GM12878 (cell line): Measurements from ENCODE around the gene EED.

ENCODE experiments used
- CHD1 ChIP-seq: IDR thresholded peaks from 2 replicates; pipeline ENCODE4 v1.6.1; 2012; ENCODE audit warnings: low read depth, low read length, improper control_type of control experiment
- EZH2 ChIP-seq: IDR thresholded peaks from 2 replicates; pipeline ENCODE4 v1.6.1; 2012; ENCODE audit warnings: low read depth, mild to moderate bottlenecking, control low read depth, inconsistent platforms, low read length, borderline replicate concordance; ENCODE audit not compliant: control insufficient read depth
- GABPA ChIP-seq: IDR thresholded peaks from 2 replicates; pipeline ENCODE4 v1.6.1; 2014; ENCODE audit warnings: antibody characterized with exemption, low read depth, mild to moderate bottlenecking, inconsistent platforms
- HCFC1 ChIP-seq: fragments of 150-350 bp; IDR thresholded peaks from 2 replicates; pipeline ENCODE4 v1.6.1; 2014; ENCODE audit warnings: low read length
- JUND ChIP-seq: IDR thresholded peaks from 2 replicates; pipeline ENCODE4 v1.6.1; 2012; ENCODE audit warnings: low read depth, mild to moderate bottlenecking, low read length, improper control_type of control experiment, moderate library complexity
- MEF2A ChIP-seq: IDR thresholded peaks from 2 replicates; pipeline ENCODE4 v1.6.1; 2011; ENCODE audit warnings: low read depth, mild to moderate bottlenecking, low read length, moderate library complexity; ENCODE audit not compliant: insufficient read depth
- NBN ChIP-seq: fragments of 450-650 bp; IDR thresholded peaks from 2 replicates; pipeline ENCODE4 v1.6.1; 2016
- RCOR1 ChIP-seq: conservative IDR thresholded peaks from 2 replicates; pipeline ENCODE4 v1.6.1; 2012; ENCODE audit warnings: low read depth, low read length, improper control_type of control experiment
- ZNF24 ChIP-seq: fragments of 450-650 bp; IDR thresholded peaks from 2 replicates; pipeline ENCODE4 v1.6.1; 2017; ENCODE audit warnings: antibody characterized with exemption, mild to moderate bottlenecking
- TF ChIP-seq, protein P1 (sequence below), 3 experiments: IDR thresholded peaks in 2 of 3; conservative IDR thresholded peaks in 1 of 3; 2 replicates each; pipeline ENCODE4 v1.5.1; 2011; ENCODE audit warnings: low read depth in 3 of 3, low read length in 3 of 3, mild to moderate bottlenecking in 3 of 3, control low read depth in 2 of 3, moderate library complexity in 2 of 3, inconsistent platforms in 1 of 3, mixed read lengths in 1 of 3; ENCODE audit not compliant: control insufficient read depth in 2 of 3, insufficient read depth in 1 of 3; ENCODE audit errors: extremely low read depth in 1 of 3
- TF ChIP-seq, protein P2 (sequence below): IDR thresholded peaks from 2 replicates; pipeline ENCODE4 v1.6.1; 2012; ENCODE audit warnings: mild to moderate bottlenecking, low read depth, low read length
- TF ChIP-seq, protein P3 (sequence below): IDR thresholded peaks from 2 replicates; pipeline ENCODE4 v1.6.1; 2012; ENCODE audit warnings: low read depth, low read length, improper control_type of control experiment
- TF ChIP-seq, protein P4 (sequence below): IDR thresholded peaks from 2 replicates; pipeline ENCODE4 v1.6.1; 2011; ENCODE audit warnings: borderline replicate concordance, low read depth, mild to moderate bottlenecking, moderate library complexity, low read length; ENCODE audit not compliant: insufficient read depth, poor library complexity, severe bottlenecking

DNA sequence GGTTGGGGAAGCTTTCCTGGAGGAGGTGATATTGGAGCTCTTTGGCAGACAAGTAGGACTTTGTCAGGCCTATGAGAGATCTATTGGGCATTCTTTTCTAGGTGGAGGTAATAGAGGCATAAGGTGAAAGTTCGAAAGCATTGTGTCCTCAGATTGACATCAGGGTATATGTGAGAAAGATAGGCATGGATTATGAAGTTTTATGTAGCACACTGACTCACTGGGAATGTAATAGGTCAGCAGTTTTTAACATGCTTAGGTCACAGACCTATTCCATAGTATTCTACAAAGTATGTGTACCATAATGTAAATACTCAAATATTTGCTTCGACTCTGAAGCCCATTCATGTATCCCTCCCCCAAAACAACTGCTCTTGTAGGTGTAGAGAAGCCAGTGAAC is 69.2 kb downstream of the EED start:
- TF ChIP-seq GABPA, result no peak
- TF ChIP-seq MEF2A, result no peak
- no peak for TF ChIP-seq HCFC1
- no peak for TF ChIP-seq JUND
- TF ChIP-seq EZH2, result no peak
- TF ChIP-seq, protein P1, sequence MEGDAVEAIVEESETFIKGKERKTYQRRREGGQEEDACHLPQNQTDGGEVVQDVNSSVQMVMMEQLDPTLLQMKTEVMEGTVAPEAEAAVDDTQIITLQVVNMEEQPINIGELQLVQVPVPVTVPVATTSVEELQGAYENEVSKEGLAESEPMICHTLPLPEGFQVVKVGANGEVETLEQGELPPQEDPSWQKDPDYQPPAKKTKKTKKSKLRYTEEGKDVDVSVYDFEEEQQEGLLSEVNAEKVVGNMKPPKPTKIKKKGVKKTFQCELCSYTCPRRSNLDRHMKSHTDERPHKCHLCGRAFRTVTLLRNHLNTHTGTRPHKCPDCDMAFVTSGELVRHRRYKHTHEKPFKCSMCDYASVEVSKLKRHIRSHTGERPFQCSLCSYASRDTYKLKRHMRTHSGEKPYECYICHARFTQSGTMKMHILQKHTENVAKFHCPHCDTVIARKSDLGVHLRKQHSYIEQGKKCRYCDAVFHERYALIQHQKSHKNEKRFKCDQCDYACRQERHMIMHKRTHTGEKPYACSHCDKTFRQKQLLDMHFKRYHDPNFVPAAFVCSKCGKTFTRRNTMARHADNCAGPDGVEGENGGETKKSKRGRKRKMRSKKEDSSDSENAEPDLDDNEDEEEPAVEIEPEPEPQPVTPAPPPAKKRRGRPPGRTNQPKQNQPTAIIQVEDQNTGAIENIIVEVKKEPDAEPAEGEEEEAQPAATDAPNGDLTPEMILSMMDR (IDR thresholded peaks at IDR 0.05 in 2 of 3, conservative IDR thresholded peaks at IDR 0.05 in 1 of 3; ENCODE audit: control insufficient read depth in 2 of 3, extremely low read depth in 1 of 3, insufficient read depth in 1 of 3, low read depth in 3 of 3, low read length in 3 of 3), result no peak
- TF ChIP-seq RCOR1, result no peak
- no peak for TF ChIP-seq CHD1
- TF ChIP-seq, protein P2, sequence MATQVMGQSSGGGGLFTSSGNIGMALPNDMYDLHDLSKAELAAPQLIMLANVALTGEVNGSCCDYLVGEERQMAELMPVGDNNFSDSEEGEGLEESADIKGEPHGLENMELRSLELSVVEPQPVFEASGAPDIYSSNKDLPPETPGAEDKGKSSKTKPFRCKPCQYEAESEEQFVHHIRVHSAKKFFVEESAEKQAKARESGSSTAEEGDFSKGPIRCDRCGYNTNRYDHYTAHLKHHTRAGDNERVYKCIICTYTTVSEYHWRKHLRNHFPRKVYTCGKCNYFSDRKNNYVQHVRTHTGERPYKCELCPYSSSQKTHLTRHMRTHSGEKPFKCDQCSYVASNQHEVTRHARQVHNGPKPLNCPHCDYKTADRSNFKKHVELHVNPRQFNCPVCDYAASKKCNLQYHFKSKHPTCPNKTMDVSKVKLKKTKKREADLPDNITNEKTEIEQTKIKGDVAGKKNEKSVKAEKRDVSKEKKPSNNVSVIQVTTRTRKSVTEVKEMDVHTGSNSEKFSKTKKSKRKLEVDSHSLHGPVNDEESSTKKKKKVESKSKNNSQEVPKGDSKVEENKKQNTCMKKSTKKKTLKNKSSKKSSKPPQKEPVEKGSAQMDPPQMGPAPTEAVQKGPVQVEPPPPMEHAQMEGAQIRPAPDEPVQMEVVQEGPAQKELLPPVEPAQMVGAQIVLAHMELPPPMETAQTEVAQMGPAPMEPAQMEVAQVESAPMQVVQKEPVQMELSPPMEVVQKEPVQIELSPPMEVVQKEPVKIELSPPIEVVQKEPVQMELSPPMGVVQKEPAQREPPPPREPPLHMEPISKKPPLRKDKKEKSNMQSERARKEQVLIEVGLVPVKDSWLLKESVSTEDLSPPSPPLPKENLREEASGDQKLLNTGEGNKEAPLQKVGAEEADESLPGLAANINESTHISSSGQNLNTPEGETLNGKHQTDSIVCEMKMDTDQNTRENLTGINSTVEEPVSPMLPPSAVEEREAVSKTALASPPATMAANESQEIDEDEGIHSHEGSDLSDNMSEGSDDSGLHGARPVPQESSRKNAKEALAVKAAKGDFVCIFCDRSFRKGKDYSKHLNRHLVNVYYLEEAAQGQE, result no peak
- TF ChIP-seq NBN, result no peak
- no peak for TF ChIP-seq ZNF24
- TF ChIP-seq, protein P3, sequence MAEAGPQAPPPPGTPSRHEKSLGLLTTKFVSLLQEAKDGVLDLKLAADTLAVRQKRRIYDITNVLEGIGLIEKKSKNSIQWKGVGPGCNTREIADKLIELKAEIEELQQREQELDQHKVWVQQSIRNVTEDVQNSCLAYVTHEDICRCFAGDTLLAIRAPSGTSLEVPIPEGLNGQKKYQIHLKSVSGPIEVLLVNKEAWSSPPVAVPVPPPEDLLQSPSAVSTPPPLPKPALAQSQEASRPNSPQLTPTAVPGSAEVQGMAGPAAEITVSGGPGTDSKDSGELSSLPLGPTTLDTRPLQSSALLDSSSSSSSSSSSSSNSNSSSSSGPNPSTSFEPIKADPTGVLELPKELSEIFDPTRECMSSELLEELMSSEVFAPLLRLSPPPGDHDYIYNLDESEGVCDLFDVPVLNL, result no peak
- TF ChIP-seq, protein P4, sequence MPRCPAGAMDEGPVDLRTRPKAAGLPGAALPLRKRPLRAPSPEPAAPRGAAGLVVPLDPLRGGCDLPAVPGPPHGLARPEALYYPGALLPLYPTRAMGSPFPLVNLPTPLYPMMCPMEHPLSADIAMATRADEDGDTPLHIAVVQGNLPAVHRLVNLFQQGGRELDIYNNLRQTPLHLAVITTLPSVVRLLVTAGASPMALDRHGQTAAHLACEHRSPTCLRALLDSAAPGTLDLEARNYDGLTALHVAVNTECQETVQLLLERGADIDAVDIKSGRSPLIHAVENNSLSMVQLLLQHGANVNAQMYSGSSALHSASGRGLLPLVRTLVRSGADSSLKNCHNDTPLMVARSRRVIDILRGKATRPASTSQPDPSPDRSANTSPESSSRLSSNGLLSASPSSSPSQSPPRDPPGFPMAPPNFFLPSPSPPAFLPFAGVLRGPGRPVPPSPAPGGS, result no peak
